Measurements from ENCODE around the gene ARRB1.
"Not testable (repeated sequence)": the region's sequence is repeated elsewhere in the genome, so short reads cannot be mapped to it uniquely, and the experiment has no call there.

The ARRB1 gene

GRCh38 chr11:75276186-75276585, 75.3 kb downstream of the ARRB1 start:
- no peak for DNase-seq (ENCODE audit: low read depth in 1 of 2, low spot score in 1 of 2)
- in situ Hi-C loops (cut with HindIII; ENCODE audit: low pct_unique_long_range_greater_than_20kb, low sequenced_read_pairs), result no loop called here
- TF ChIP-seq JUND (IDR thresholded peaks at IDR 0.05; ENCODE audit: low read depth), result no peak

- TF ChIP-seq JUND (IDR thresholded peaks at IDR 0.05; ENCODE audit: low read depth), result no peak
- no peak for DNase-seq (ENCODE audit: low read depth in 1 of 2, low spot score in 1 of 2)
- in situ Hi-C loops (cut with HindIII; ENCODE audit: low pct_unique_long_range_greater_than_20kb, low sequenced_read_pairs), result no loop called here
Measured at GRCh38 chr11:75275581-75275980, 75.9 kb downstream of the ARRB1 start.

DNA sequence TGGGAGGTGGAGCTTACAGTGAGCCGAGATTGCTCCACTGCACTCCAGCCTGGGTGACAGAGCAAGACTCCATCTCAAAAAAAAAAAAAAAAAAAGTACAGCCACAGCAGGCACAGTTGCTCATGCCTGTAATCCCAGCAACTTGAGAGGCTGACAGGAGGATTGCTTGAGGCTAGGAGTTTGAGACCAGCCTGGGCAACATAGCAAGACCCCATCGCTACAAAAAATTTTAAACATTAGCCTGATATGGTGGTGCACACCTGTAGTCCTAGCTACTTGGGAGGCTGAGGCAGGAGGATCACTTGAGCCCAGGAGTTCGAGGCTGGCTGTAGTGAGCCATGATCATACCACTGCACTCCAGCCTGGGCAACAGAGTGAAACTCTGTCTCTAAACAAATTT, 76.7 kb downstream of the ARRB1 start:
- DNase-seq (ENCODE audit: low read depth in 1 of 2, low spot score in 1 of 2); in situ Hi-C loops (cut with HindIII; ENCODE audit: low pct_unique_long_range_greater_than_20kb, low sequenced_read_pairs): not testable (repeated sequence)

GRCh38 chr11:75273411-75274391, 77.8 kb downstream of the ARRB1 start:
- DNase-seq (ENCODE audit: low read depth in 1 of 2, low spot score in 1 of 2), result no peak
- TF ChIP-seq JUND (IDR thresholded peaks at IDR 0.05; ENCODE audit: low read depth), result no peak
- in situ Hi-C loops (cut with HindIII; ENCODE audit: low pct_unique_long_range_greater_than_20kb, low sequenced_read_pairs), result no loop called here

DNA sequence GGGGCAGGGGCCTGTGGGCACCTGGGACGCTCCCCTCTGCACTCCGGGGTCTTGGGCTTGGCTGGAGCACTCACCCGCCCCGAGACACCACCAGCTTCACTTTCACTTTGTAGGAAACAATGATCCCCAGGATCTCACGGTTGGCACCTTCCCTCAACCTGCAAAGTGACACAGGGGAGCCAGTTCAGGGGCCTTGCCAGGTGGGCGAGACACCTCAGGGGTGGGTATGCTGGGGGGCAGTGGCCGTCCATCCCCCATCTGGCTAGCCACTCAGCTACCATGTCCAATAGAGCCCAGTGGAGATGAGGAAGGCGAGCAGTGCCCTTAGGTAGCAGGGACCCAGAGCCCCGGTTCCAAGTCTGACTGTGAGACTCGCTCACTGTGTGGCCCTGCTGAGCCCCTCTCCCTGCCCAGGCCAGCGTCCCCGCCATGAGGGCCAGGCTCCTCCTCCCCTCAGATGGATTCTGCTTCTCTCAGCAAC, 78.6 kb downstream of the ARRB1 start:
- TF ChIP-seq JUND (IDR thresholded peaks at IDR 0.05; ENCODE audit: low read depth), result no peak
- in situ Hi-C loops (cut with HindIII; ENCODE audit: low pct_unique_long_range_greater_than_20kb, low sequenced_read_pairs), result no loop called here
- no peak for DNase-seq (ENCODE audit: low read depth in 1 of 2, low spot score in 1 of 2)

- no peak for TF ChIP-seq JUND (IDR thresholded peaks at IDR 0.05; ENCODE audit: low read depth)
- in situ Hi-C loops (cut with HindIII; ENCODE audit: low pct_unique_long_range_greater_than_20kb, low sequenced_read_pairs), result no loop called here
- no peak for DNase-seq (ENCODE audit: low read depth in 1 of 2, low spot score in 1 of 2)
Measured at GRCh38 chr11:75272391-75272790, 79.1 kb downstream of the ARRB1 start.

DNA sequence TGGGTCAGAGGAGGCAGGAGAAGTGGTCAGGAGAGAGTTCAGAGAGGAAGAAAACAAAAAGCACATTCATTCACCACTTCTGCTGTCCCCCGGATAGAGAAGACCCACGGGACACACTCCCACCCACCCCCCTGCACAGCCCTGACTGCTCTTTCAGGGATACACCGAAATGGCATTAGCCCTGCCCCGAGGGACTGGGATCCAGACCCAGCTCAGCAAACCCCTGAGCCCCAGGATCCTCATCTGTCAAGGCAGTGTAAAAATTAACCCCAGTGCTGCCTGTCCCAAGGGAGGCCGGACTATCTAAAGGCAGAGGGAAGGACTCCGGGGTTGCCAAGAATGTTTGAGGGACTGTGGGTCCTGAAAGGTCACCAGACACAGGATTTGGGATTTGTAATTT, 79.7 kb downstream of the ARRB1 start:
- TF ChIP-seq JUND (IDR thresholded peaks at IDR 0.05; ENCODE audit: low read depth), result no peak
- no peak for DNase-seq (ENCODE audit: low read depth in 1 of 2, low spot score in 1 of 2)
- in situ Hi-C loops (cut with HindIII; ENCODE audit: low pct_unique_long_range_greater_than_20kb, low sequenced_read_pairs), result no loop called here

- no peak for TF ChIP-seq JUND (IDR thresholded peaks at IDR 0.05; ENCODE audit: low read depth)
- in situ Hi-C loops (cut with HindIII; ENCODE audit: low pct_unique_long_range_greater_than_20kb, low sequenced_read_pairs), result no loop called here
- peak; percentile 48 to 52 for DNase-seq (ENCODE audit: low read depth in 1 of 2, low spot score in 1 of 2)
Measured at GRCh38 chr11:75270896-75271418, 80.5 kb downstream of the ARRB1 start.

DNA sequence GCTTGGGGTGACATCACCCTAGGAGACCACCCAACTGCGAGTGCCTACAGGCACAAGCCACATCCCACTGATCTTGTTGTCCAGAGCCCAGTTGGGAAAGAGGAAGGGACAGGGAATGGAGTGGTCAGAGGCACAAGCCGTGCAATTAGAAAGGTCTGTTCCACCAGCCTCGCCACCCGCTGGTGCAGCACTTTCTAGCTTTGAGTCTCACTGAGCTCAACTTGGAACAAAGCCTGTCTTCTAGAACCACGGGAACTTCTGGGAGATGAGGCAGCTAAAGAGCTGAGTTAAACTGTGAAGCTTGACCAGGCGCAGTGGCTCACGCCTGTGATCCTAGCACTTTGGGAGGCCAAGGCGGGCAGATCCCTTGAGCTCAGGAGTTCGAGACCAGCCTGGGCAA, 81.6 kb downstream of the ARRB1 start:
- TF ChIP-seq JUND (IDR thresholded peaks at IDR 0.05; ENCODE audit: low read depth), result no peak
- no peak for DNase-seq (ENCODE audit: low read depth in 1 of 2, low spot score in 1 of 2)
- in situ Hi-C loops (cut with HindIII; ENCODE audit: low pct_unique_long_range_greater_than_20kb, low sequenced_read_pairs), result no loop called here

GRCh38 chr11:75269367-75269660, 82.1 kb downstream of the ARRB1 start:
- TF ChIP-seq JUND (IDR thresholded peaks at IDR 0.05; ENCODE audit: low read depth), result no peak
- in situ Hi-C loops (cut with HindIII; ENCODE audit: low pct_unique_long_range_greater_than_20kb, low sequenced_read_pairs), result no loop called here
- DNase-seq (ENCODE audit: low read depth in 1 of 2, low spot score in 1 of 2), result no peak

DNA sequence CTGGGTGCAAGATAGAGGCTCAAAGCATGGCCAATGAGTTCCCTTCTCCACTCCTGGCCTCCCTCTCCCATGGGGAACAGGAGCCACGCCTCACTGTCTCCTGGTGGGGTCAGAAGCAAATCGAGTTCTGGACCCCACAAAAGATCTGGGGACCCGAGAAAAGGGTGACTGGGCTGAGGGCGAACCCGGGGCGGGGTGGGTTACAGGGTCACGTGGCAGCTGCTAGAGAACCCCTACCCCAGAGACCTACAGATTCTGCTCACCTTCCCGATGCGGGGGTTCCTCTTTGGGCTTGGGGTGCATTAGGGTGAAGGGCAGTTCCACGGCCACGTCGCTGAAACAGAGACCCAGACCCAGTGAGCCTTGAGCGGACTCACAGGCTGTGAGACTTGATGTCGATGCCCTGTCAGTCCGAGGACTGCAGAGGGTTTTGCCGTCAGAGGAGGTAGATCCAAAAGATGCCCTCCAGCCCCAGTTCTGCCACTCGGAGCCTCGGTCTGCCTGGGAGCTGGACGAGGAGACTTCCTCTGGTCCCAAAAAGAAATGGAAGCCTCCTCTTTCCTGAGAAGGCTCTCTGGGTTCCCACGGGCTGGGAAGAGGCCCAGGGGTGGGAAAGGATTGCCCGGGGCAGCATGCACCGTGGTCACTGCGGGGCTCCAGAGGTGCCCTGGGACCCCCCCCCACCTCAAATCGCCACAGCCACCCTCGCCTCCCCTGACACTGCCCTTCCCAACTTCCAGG, 82.7 kb downstream of the ARRB1 start:
- TF ChIP-seq JUND (IDR thresholded peaks at IDR 0.05; ENCODE audit: low read depth), result no peak
- in situ Hi-C loops (cut with HindIII; ENCODE audit: low pct_unique_long_range_greater_than_20kb, low sequenced_read_pairs), result no loop called here
- DNase-seq (ENCODE audit: low read depth in 1 of 2, low spot score in 1 of 2), result no peak

- in situ Hi-C loops (cut with HindIII; ENCODE audit: low pct_unique_long_range_greater_than_20kb, low sequenced_read_pairs), result no loop called here
- no peak for TF ChIP-seq JUND (IDR thresholded peaks at IDR 0.05; ENCODE audit: low read depth)
- no peak for DNase-seq (ENCODE audit: low read depth in 1 of 2, low spot score in 1 of 2)
Measured at GRCh38 chr11:75267171-75267970, 84.1 kb downstream of the ARRB1 start.

Measured in T47D (cell line).